HG03520 (cell line): ENCODE results near the gene IFT43.
"Not testable (repeated sequence)": the region's sequence is repeated elsewhere in the genome, so short reads cannot be mapped to it uniquely, and the experiment has no call there.

ENCODE experiments used
- ATAC-seq: cut with Tn5 transposase; IDR thresholded peaks from one replicate; pipeline ENCODE4 v1.9.1; 2021; ENCODE audit warnings: mild to moderate bottlenecking, moderate library complexity; ENCODE audit not compliant: unreplicated experiment

IFT43 gene

DNA sequence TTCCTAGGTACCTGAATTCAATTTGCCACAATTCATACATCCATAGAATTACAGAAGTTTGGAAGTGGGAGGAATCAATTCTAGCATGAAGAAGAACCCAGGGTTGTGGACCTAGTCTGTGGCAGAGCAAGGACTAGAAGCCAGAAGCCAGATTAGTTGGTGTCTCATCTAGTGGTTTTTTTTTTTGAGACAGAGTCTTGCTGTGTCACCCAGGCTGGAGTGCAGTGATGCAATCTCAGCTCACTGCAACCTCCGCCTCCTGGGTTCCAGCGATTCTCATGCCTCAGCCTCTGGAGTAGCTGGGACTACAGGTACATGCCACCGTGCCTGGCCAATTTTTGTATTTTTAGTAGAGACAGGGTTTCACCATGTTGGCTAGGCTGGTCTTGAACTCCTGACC is 24.1 kb downstream of the IFT43 start:
- ATAC-seq: not testable (repeated sequence)

GRCh38 chr14:76011930-76012329 is 26.4 kb downstream of the IFT43 start:
- ATAC-seq: no peak

GRCh38 chr14:76012354-76012753 is 26.8 kb downstream of the IFT43 start:
- no peak for ATAC-seq

DNA sequence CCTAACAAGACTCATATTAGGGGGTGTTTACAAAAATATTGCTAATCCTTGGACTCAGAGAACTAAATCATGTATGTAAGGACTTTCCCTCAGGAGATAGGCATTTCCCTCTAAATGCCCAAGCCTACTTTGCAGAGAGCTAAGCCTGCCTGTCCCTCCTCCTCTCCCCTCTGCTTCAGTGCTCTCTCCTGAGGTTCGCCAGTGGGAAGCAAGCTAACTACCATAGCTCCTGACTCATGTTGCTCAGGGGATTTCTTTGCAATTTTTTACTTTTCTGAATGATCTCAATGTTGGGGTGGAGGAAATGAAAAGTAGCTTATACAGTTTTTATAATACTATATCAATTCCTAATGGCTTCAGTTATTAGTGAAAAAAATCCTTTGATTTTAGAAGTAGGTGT is 29.6 kb downstream of the IFT43 start:
- no peak for ATAC-seq

GRCh38 chr14:76015668-76016067 is 30.1 kb downstream of the IFT43 start:
- no peak for ATAC-seq

- ATAC-seq: no peak
Observed at GRCh38 chr14:76019676-76020075, 34.1 kb downstream of the IFT43 start.

- no peak for ATAC-seq
Observed at GRCh38 chr14:76022991-76023390, 37.4 kb downstream of the IFT43 start.

- no peak for ATAC-seq
Observed at GRCh38 chr14:76023757-76024156, 38.2 kb downstream of the IFT43 start.

GRCh38 chr14:76024211-76024907 is 38.8 kb downstream of the IFT43 start:
- no peak for ATAC-seq

DNA sequence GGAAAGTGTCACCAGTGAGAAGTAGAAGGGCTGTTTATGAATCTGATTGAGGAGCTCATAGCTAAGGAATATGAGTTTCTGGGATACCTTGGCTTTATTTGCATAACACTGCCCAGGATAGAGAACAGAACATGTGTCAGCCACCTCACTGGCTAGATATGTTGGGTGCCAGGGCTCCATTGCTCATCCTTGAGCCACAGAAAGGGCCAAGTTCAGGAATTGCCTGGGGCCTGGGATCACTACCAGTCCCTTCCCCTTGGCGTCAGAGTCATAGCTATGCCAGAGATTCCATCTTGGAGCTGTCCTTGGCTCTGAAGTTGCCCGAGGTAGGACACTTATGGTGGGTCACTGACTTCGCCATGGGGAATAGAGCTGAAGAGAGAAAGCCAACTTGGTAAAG is 49.0 kb downstream of the IFT43 start:
- no peak for ATAC-seq

DNA sequence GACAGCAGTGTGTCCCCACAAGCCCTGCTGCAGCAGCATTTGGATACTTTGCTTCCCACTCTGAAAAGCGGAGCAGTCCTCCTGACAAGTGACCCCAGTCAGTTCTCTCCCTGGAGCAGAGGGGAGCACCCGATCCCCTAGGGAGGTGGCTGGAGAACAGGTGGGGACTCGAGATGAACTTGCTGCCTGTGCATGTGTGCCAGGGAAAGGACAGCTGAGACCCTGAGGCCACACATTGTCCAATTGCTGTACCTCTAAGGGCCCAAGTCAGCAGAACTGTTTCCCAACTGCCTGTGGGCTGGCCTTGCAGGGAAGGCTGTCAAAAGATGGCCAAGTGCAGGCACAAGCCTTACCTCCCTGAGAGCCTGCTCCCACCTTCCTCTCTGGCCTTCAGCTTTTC is 55.1 kb downstream of the IFT43 start:
- ATAC-seq: no peak

- ATAC-seq: no peak
Observed at GRCh38 chr14:76045773-76046172, 60.2 kb downstream of the IFT43 start.

DNA sequence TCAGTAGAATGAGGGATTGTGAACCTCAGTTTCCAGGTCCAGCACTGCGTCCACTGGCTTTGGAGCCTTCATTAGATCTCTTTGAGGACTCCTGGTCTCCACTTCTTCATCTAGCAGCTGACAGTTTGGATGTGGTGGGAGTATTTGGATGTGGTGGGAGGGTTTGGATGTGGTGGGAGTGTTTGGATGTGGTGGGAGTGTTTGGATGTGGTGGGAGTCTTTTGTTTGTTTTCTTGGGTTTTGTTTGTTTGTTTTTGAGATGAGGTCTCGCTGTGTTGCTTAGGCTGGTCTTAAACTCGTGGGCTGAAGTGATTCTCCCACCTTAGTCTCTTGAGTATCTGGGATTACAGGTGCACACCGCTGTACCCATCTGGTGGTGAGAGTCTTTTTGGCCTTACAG is 64.7 kb downstream of the IFT43 start:
- ATAC-seq: no peak

DNA sequence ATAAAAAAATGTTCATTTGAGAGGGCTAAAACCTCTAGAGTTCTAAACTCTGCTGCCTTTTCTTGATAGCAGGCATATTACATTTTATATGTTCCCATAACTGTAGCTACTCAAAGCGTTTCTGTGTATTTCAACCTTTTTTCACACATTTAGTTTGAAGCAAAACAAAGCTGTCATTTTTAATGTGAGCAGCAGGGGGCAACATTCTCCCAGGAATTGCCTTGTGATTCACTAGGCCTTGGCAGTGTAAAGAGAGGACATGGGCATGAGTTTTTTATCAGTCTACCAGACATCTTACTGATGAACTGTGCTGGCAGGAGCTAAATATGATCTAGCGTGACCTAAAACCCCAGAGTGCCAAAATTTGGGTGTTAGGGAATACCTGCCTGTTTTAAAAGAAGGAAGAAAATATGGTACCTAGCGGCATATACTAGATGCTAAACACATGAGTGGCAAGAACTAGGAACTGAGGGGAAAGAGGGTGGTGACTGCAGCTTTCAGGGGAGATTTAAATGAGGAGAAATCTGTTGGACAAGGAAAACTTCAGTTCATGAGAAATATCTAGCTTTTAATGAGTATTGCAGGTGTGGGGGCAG is 65.3 kb downstream of the IFT43 start:
- no peak for ATAC-seq

- no peak for ATAC-seq
Observed at GRCh38 chr14:76051717-76052465, 66.3 kb downstream of the IFT43 start.

- ATAC-seq: no peak
Observed at GRCh38 chr14:76053572-76054355, 68.2 kb downstream of the IFT43 start.

- no peak for ATAC-seq
Observed at GRCh38 chr14:76055330-76055729, 69.8 kb downstream of the IFT43 start.

- ATAC-seq: no peak
Observed at GRCh38 chr14:76056128-76056527, 70.6 kb downstream of the IFT43 start.

DNA sequence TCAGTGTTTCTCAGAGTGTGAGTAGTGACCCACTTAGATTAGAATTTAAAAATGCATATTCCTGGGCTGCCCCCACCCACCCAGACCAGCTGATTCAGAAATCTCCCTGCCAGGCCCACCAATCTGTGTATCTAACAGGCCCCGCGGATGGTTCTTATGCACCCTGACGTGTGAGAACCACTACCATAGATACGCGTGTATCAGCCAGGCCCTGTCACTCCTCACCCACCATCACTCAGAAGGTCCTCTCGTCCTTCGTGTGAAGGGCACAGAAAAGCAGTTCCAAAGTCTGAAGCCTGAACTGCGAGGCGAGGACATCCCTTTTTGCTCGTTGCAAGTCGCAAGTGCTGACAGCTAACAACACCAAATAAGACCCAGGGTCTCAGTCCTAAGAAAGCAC is 72.4 kb downstream of the IFT43 start:
- ATAC-seq: no peak

GRCh38 chr14:76063327-76063726 is 77.8 kb downstream of the IFT43 start:
- ATAC-seq: no peak

DNA sequence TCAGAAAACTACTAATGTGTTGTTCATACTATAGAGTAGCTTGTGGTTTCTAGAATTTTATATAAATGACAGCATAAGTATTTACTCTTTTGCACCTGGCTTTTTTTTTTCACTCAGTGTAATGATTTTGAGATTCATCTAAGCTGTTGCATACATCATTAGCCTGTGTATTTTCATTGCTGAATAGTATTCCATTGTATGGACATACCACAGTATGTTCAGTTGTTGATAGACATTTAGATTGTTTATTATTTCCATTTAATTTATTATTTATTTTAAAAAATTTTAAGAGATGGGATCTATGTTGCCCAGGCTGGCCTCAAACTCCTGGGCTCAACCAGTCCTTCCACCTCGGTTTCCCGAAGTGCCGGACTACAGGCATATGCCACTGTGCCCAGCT is 80.0 kb downstream of the IFT43 start:
- no peak for ATAC-seq
